Activated naive CD4-positive, alpha-beta T cell treated with anti-CD3 and anti-CD28 coated beads, Interleukin-2, amount 50 U/mL, for 24 hours (primary cell): Measurements from ENCODE around the gene RABL3.
"Not testable (repeated sequence)": the region's sequence is repeated elsewhere in the genome, so short reads cannot be mapped to it uniquely, and the experiment has no call there.

ENCODE experiments used
- H3K27ac Mint-ChIP-seq: one replicate; pipeline ENCODE4 v1.8.0; 2021; ENCODE audit warnings: mild to moderate bottlenecking, mixed read lengths
- H3K27me3 Mint-ChIP-seq: one replicate; pipeline ENCODE4 v1.8.0; 2021; ENCODE audit warnings: mixed read lengths
- H3K36me3 Mint-ChIP-seq: one replicate; pipeline ENCODE4 v1.8.0; 2021; ENCODE audit warnings: mixed read lengths
- H3K4me1 Mint-ChIP-seq: one replicate; pipeline ENCODE4 v1.8.0; 2021; ENCODE audit warnings: mixed read lengths
- H3K4me3 Mint-ChIP-seq: one replicate; pipeline ENCODE4 v1.8.0; 2021; ENCODE audit warnings: mild to moderate bottlenecking, mixed read lengths
- H3K9me3 Mint-ChIP-seq: one replicate; pipeline ENCODE4 v1.8.0; 2021; ENCODE audit warnings: mixed read lengths

The RABL3 gene

DNA sequence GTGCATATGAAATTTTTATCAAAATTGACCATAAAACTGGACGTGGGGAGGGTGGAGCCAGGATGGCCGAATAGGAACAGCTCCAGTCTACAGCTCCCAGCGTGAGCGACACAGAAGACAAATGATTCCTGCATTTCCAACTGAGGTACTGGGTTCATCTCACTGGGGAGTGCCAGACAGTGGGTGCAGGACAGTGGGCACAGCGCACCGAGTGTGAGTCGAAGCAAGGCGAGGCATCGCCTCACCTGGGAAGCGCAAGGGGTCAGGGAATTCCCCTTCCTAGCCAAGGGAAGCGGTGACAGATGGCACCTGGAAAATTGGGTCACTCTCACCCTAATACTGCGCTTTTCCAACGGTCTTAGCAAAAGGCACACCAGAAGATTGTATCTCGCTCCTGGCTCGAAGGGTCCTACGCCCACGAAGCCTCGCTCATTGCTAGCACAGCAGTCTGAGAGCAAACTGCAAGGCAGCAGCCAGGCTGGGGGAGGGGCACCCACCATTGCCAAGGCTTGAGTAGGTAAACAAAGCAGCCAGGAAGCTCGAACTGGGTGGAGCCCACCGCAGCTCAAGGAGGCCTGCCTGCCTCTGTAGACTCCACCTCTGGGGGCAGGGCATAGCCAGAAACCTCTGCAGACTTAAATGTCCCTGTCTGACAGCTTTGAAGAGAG, 23.0 kb downstream of the RABL3 start:
- peak overlapping the region; percentile 52 for H3K27ac Mint-ChIP-seq
- peaks cover 26% of the 10 kb centered on the region for H3K36me3 Mint-ChIP-seq
- H3K27me3 Mint-ChIP-seq, H3K9me3 Mint-ChIP-seq: not testable (repeated sequence)
- peak overlapping the region; percentile 73 for H3K4me3 Mint-ChIP-seq
- H3K4me1 Mint-ChIP-seq = peaks cover 40% of the 10 kb centered on the region

DNA sequence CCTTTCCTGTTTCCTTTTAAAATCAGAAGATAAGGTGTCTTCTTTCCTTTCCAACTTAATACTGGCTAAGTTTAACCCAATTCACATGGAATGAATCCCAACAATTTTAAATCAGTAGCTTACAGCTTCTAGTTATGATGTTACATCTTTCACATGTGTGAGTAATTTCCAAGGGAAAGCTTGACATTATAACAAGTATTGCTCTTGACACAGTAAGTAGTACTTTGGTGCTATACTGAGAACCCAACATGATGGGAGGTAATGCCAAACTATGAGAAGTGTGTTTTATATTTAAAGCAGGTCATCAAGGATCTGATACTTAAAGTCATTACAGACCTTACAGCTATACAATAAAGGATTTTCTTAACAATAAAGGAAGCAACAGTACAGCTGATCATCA, 29.1 kb downstream of the RABL3 start:
- Mint-ChIP-seq H3K36me3 (peaks cover 14% of the 10 kb centered on the region), H3K4me1 (peaks cover 18% of the 10 kb centered on the region), H3K27me3 (no peaks in the 10 kb centered on the region), H3K27ac (no peak overlapping the region), H3K4me3 (no peak overlapping the region), H3K9me3 (no peaks in the 10 kb centered on the region)

DNA sequence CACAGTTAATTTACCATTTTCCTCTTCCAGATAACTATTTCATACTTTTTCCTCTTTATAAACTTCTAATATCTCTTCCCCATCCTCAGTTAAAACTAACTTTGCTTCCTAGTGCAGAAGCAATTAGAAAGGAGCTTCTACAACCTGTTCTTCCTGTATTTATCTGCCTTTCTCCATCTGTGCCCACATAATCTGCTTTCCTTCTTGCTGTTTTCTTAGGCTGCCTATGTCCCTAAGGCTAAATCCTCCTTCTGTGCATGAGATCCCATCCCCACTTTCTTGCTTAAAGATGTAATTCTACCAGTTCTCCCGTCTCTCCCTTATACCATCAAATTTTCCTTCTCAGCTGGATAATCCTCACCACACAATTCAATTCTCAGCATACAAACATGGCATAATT, 31.9 kb downstream of the RABL3 start:
- H3K27ac Mint-ChIP-seq = no peak overlapping the region
- H3K4me3 Mint-ChIP-seq = no peak overlapping the region
- no peaks in the 10 kb centered on the region for H3K27me3 Mint-ChIP-seq
- peaks cover 22% of the 10 kb centered on the region for H3K36me3 Mint-ChIP-seq
- no peaks in the 10 kb centered on the region for H3K9me3 Mint-ChIP-seq
- H3K4me1 Mint-ChIP-seq = peaks cover 17% of the 10 kb centered on the region

DNA sequence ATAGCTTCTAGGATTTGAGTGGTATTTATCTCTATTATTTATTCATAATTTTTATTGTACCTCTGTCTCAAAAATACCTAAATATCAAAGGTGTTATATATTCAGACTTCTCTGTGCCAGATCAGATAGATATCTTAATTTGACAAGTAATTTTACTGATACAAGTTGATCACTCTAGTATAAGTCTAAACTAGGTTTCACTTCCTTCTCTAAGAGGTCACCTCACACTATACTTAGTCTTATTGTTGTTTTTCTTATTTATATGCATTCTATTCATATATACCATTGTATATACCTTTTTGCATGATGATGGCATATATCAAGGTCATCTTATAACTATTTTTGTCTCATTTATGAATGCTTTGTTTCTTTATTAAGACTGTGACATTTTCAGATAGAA, 33.9 kb downstream of the RABL3 start:
- Mint-ChIP-seq H3K4me3 (no peak overlapping the region), H3K4me1 (peaks cover 16% of the 10 kb centered on the region), H3K27ac (no peak overlapping the region), H3K9me3 (peaks cover 10% of the 10 kb centered on the region), H3K27me3 (no peaks in the 10 kb centered on the region), H3K36me3 (peaks cover 30% of the 10 kb centered on the region)

DNA sequence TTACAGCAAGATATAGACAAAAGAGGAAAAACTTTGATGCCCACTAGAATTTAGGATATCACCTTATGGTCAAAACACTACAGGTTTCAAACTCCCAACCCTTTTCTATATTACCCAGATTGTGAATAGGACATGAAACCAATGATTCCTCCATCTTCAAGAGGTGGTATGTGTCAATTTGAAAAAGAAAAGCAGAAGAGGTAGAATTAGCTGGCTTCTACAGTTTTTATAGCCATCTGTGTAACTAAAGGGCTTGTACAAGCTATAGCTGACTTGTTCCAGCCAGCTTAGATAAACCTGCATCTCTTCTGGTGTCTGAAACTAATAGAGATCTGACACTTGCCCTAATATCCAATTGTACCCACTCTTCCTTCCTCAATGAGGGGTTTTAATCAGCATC, 35.4 kb downstream of the RABL3 start:
- Mint-ChIP-seq H3K27me3 (no peaks in the 10 kb centered on the region), H3K4me3 (no peak overlapping the region), H3K4me1 (peaks cover 13% of the 10 kb centered on the region), H3K36me3 (peaks cover 37% of the 10 kb centered on the region), H3K27ac (peak overlapping the region; percentile 48), H3K9me3 (peaks cover 14% of the 10 kb centered on the region)

DNA sequence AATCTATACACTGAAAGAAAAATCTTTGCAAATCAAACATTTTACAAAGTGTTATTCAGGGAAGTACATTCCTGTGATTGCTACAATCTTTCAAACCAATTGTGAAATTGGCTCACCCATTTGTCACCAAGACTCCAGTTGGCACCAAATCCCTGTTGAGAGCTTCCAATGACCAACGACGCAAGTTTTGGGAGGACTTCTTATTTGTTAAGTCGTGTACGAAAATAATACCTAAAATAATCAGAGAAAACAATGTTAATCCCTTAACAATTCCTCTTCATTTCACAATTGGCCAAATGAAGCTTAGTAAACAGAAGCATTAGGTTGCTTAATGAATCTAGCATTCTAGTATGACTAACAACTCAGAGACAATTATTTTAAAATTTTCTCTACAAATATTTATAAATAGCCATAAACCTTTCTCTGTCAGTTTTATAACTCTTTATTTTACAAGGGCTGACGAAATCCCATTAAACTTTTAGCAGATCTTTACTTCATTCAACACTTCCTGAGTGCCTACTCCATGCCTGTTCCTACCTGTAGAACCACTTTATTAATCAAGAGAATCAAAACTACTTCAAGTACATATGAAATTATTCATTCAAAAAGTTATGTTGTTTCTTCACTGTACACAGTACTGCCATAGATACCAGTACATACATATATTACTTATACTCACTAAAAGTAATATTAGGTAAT, 36.3 kb downstream of the RABL3 start:
- H3K27ac Mint-ChIP-seq = no peak overlapping the region
- H3K4me3 Mint-ChIP-seq = no peak overlapping the region
- peaks cover 37% of the 10 kb centered on the region for H3K36me3 Mint-ChIP-seq
- peaks cover 13% of the 10 kb centered on the region for H3K4me1 Mint-ChIP-seq
- no peaks in the 10 kb centered on the region for H3K27me3 Mint-ChIP-seq
- H3K9me3 Mint-ChIP-seq = peaks cover 14% of the 10 kb centered on the region

DNA sequence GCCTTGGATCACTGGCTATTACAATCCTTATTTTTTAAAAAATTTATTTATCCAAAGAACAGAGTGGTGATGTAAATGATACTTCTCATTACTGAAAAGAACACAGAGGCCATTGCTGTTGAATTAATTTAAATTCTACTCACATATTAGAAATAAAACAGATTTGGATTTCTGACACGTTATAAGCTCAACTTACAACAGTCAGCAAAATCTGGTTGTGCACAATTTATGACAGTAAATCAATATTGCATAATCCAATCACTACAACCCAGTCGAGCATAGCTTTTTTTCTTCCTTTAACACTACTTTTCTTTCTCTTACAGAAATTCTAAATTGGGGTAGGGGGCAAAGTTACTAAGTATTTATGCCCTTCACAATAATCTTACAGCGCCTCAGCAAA, 43.0 kb downstream of the RABL3 start:
- Mint-ChIP-seq H3K4me3 (no peak overlapping the region), H3K27ac (no peak overlapping the region), H3K36me3 (peaks cover 29% of the 10 kb centered on the region), H3K9me3 (peaks cover 14% of the 10 kb centered on the region), H3K27me3 (no peaks in the 10 kb centered on the region), H3K4me1 (peaks cover 7% of the 10 kb centered on the region)

DNA sequence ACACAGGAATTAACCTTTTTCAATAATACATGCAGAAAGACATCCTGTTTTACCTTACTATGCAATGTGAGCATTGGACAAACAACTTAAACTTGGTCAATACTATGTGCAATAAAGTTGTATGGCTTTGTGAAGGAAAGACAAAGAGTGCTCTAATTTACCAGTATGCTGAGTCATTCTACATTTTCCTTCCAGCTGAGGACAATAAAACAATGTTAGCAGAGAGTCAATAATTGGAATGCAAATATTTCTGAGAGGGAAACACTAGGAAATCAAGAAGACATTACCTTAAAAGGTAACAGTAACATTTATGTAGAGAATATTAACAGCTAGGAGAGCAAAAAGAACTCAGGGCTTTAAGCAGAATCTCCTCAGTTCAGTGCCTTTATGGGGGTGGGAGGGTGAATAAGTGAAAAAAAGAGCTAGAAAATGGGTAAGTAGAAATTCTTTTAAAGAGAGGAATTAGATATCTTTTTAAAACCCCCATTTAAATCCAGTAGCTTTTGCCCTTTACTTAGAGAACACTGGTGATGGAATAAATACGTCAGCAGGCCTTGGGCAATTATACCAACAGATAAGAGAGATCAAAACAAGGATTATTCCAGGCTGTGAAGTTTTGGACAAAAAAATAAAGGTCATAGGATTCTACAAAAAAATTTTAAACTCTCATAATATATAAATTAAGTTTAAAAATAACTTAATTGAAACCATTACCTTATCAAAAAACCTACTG, 48.7 kb downstream of the RABL3 start:
- Mint-ChIP-seq H3K27me3 (no peaks in the 10 kb centered on the region), H3K4me3 (no peak overlapping the region), H3K9me3 (no peaks in the 10 kb centered on the region), H3K4me1 (no peaks in the 10 kb centered on the region), H3K36me3 (peaks cover 14% of the 10 kb centered on the region), H3K27ac (peak overlapping the region; percentile 38)

DNA sequence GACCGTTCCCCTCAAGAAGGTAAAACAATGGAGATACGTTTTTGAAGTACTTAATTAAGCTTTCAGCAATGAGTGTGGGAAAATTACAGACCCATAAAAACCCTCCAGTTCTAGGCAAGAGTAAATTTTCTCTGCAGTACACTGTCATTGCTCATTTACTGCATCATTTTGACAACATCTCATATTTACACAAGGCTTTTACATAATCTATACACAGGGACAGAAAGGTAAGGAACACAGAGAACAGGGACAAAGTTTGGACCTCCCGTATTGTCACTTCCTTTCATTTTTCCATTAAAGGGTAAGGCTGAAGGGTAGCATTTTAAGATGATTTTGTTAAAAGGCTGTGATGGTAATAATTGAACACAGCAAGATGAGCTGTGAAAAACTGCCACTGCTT, 52.9 kb downstream of the RABL3 start:
- H3K27me3 Mint-ChIP-seq = no peaks in the 10 kb centered on the region
- no peak overlapping the region for H3K27ac Mint-ChIP-seq
- H3K4me1 Mint-ChIP-seq = no peaks in the 10 kb centered on the region
- H3K9me3 Mint-ChIP-seq = no peaks in the 10 kb centered on the region
- H3K36me3 Mint-ChIP-seq = peaks cover 17% of the 10 kb centered on the region
- no peak overlapping the region for H3K4me3 Mint-ChIP-seq

DNA sequence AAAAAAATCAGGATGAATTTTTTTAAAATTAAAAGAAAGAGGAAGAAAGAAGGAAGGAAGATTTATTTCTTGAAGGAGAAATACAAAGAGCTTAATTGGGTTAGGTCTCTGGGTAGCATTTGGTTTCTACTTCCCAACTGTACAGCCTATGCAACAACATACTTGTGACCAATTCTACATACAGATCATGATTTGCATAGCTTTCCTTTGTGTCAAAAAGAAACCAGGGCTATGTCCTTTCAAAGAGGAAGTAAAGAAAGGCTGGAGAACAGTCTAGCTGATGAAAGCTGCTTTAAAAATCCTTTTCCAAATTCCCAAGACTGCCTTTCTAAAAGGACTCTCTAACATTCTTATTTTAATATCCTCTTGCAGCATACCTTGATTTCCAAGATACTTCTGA, 54.2 kb downstream of the RABL3 start:
- H3K4me1 Mint-ChIP-seq = no peaks in the 10 kb centered on the region
- H3K4me3 Mint-ChIP-seq = no peak overlapping the region
- no peaks in the 10 kb centered on the region for H3K9me3 Mint-ChIP-seq
- H3K27ac Mint-ChIP-seq = no peak overlapping the region
- no peaks in the 10 kb centered on the region for H3K27me3 Mint-ChIP-seq
- peaks cover 13% of the 10 kb centered on the region for H3K36me3 Mint-ChIP-seq

DNA sequence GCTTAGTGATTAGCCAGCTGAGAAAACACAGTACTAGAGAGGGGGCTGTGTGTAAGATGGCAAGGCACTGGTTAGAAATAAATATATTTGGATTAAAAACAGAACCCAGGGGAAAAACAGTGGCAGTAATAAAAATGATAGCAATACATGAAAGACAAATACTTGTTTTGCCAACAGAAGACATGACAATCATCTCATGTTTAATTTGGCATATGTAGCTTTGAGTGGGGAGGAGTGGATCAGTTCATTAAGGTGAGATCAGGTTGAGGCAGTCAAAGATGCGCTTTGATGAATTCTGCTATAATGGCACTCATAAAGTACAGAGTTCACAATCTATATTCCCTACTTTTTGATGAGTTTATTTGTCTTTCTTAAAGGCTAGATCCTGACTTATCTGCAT, 56.9 kb downstream of the RABL3 start:
- Mint-ChIP-seq H3K36me3 (peaks cover 8% of the 10 kb centered on the region), H3K4me3 (no peak overlapping the region), H3K27me3 (no peaks in the 10 kb centered on the region), H3K9me3 (no peaks in the 10 kb centered on the region), H3K27ac (no peak overlapping the region), H3K4me1 (no peaks in the 10 kb centered on the region)

DNA sequence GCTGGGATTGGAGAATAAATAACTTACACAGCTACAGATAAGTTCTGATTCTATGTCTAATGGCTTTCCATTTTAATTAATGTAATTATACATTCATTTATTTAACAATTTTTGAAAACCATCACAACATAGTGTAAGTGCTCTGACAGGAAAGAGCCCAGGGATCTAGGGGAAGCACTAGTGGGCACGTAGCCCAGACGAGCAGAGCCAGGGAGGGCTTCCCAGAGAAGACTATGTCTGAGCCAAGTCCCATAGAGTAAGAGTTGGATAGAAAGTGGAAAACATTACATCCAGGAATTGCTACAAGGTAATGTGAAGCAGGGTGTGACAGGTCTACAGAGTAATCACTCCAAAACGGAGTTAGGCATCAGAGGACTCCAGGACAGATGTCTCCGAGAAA, 57.4 kb downstream of the RABL3 start:
- Mint-ChIP-seq H3K4me3 (no peak overlapping the region), H3K36me3 (peaks cover 8% of the 10 kb centered on the region), H3K27me3 (no peaks in the 10 kb centered on the region), H3K27ac (no peak overlapping the region), H3K4me1 (no peaks in the 10 kb centered on the region), H3K9me3 (no peaks in the 10 kb centered on the region)

DNA sequence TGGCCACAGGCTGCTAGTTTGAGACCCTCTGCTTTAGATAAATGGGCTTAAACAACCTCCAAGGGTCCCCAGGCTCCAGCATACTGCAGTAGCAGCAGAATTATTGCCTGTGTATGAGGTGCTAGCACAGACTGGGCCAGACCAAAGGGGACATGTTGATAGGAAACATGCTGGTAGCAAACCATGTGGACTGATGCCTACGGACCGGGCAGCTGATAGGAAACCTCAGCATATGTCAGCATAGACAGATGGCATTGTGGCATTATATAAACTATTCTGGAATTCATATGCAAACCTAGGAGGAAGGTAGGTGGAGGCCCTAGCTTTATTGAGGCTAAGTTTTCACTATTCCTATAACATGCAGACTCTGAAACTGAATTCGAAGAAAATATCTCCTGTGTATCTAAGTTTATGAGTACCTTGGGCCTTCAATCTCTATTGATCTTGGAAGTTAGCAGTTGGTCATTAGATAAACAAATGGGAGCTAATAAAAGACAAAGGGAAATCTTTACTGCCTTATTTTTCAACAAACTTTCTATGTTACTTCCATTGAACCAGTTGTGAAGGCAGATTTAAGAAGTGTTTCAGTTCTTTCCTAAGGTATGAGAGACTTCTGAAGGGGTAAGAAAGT, 58.5 kb downstream of the RABL3 start:
- Mint-ChIP-seq H3K4me3 (no peak overlapping the region), H3K9me3 (no peaks in the 10 kb centered on the region), H3K36me3 (peaks cover 8% of the 10 kb centered on the region), H3K4me1 (no peaks in the 10 kb centered on the region), H3K27me3 (no peaks in the 10 kb centered on the region), H3K27ac (no peak overlapping the region)

DNA sequence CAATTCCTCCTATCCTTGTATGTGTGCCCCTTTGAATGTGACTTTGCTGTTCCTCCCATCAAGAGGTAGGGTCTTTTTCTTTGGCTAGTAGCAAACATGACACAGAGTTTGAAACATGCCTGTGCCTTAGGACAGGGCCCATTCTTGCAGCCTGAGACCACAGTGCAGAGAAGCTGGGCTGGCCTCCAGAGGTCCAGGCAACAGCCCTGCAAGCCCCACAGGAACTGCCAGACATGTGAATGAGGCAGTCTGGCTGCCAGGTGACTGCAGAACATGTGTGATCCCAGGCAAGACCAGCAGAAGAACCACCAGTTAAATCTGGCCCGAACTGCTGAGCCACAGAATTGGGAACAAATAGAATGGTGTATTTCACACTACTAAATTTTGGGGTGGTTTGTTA, 59.1 kb downstream of the RABL3 start:
- Mint-ChIP-seq H3K9me3 (no peaks in the 10 kb centered on the region), H3K4me1 (no peaks in the 10 kb centered on the region), H3K36me3 (peaks cover 8% of the 10 kb centered on the region), H3K4me3 (no peak overlapping the region), H3K27ac (no peak overlapping the region), H3K27me3 (no peaks in the 10 kb centered on the region)

DNA sequence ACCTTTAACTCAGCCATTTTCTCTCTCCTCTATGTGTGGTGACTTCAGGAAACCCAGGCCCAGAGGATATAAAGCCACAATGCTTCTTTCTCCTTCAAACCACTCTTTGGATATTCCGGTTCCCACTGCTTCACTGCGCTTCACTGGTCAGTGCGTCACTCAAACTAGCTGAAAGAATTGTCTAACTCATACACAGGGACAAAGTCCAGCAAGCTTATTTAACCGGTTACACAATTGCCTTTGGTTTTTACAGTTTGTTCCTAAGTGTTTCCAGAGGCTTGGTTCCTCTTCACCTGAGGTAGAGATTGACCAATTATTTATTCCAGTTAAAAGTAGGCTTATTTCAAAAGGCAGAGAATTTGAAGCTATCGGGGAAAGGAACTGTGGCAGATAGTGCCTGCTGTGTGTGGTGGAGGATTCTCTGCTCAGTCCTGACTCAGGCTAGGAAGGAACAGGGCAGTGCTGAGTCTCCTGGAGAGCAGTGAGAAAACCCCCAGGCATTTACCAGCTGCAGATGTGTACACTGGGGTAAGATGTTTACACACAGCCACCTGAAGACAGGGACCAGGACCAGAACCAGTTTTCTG, 60.1 kb downstream of the RABL3 start, which contains the start of gene HGD:
HGD (minus strand) TSS at position 145 of the 587 bp plus-strand sequence; CDS start at position 17, 128 bp downstream.
- Mint-ChIP-seq H3K4me3 (no peak within 1 kb of the TSS), H3K9me3 (peaks cover 4% of the 10 kb centered on the region), H3K27ac (no peak within 1 kb of the TSS), H3K36me3 (peaks cover 11% of the 10 kb centered on the region), H3K27me3 (no peaks in the 10 kb centered on the region), H3K4me1 (no peaks in the 10 kb centered on the region)
